ENCODE data around the gene MED13.
"Not testable (repeated sequence)": the region's sequence is repeated elsewhere in the genome, so short reads cannot be mapped to it uniquely, and the experiment has no call there.

MED13 gene

GRCh38 chr17:62017912-62018311, 47.2 kb downstream of the MED13 start:
- no peaks in the 10 kb centered on the region for H3K9me3 ChIP-seq
- H3K27me3 ChIP-seq: no peaks in the 10 kb centered on the region
- H3K36me3 ChIP-seq: peaks cover 60% of the 10 kb centered on the region
- no peak overlapping the region for H3K27ac ChIP-seq
- no peak for TF ChIP-seq CTCF (IDR thresholded peaks at IDR 0.05)
- no peaks in the 10 kb centered on the region for H3K4me1 ChIP-seq (ENCODE audit: control insufficient read depth in 1 of 2, insufficient read depth in 1 of 2, low read depth in 1 of 2, low read length in 1 of 2)
- no peak overlapping the region for H3K4me3 ChIP-seq (ENCODE audit: low read depth in 1 of 2, low read length in 1 of 2)

GRCh38 chr17:62017496-62017895, 47.6 kb downstream of the MED13 start:
- no peak overlapping the region for H3K27ac ChIP-seq
- no peak for TF ChIP-seq CTCF (IDR thresholded peaks at IDR 0.05)
- H3K27me3 ChIP-seq: no peaks in the 10 kb centered on the region
- H3K4me1 ChIP-seq (ENCODE audit: control insufficient read depth in 1 of 2, insufficient read depth in 1 of 2, low read depth in 1 of 2, low read length in 1 of 2): no peaks in the 10 kb centered on the region
- no peaks in the 10 kb centered on the region for H3K9me3 ChIP-seq
- H3K4me3 ChIP-seq (ENCODE audit: low read depth in 1 of 2, low read length in 1 of 2): no peak overlapping the region
- H3K36me3 ChIP-seq: peaks cover 60% of the 10 kb centered on the region

GRCh38 chr17:62014526-62014925, 50.6 kb downstream of the MED13 start:
- peaks cover 66% of the 10 kb centered on the region for H3K36me3 ChIP-seq
- no peak for TF ChIP-seq CTCF (IDR thresholded peaks at IDR 0.05)
- H3K27me3 ChIP-seq: no peaks in the 10 kb centered on the region
- no peak overlapping the region for H3K4me3 ChIP-seq (ENCODE audit: low read depth in 1 of 2, low read length in 1 of 2)
- no peaks in the 10 kb centered on the region for H3K9me3 ChIP-seq
- H3K4me1 ChIP-seq (ENCODE audit: control insufficient read depth in 1 of 2, insufficient read depth in 1 of 2, low read depth in 1 of 2, low read length in 1 of 2): no peaks in the 10 kb centered on the region
- H3K27ac ChIP-seq: no peak overlapping the region

GRCh38 chr17:62009220-62009619, 55.9 kb downstream of the MED13 start:
- H3K4me3 ChIP-seq (ENCODE audit: low read depth in 1 of 2, low read length in 1 of 2): no peak overlapping the region
- no peaks in the 10 kb centered on the region for H3K9me3 ChIP-seq
- TF ChIP-seq CTCF (IDR thresholded peaks at IDR 0.05): no peak
- peaks cover 70% of the 10 kb centered on the region for H3K36me3 ChIP-seq
- no peaks in the 10 kb centered on the region for H3K27me3 ChIP-seq
- H3K4me1 ChIP-seq (ENCODE audit: control insufficient read depth in 1 of 2, insufficient read depth in 1 of 2, low read depth in 1 of 2, low read length in 1 of 2): no peaks in the 10 kb centered on the region
- H3K27ac ChIP-seq: no peak overlapping the region

- H3K4me1 ChIP-seq (ENCODE audit: control insufficient read depth in 1 of 2, insufficient read depth in 1 of 2, low read depth in 1 of 2, low read length in 1 of 2): no peaks in the 10 kb centered on the region
- no peak for TF ChIP-seq CTCF (IDR thresholded peaks at IDR 0.05)
- H3K27me3 ChIP-seq: no peaks in the 10 kb centered on the region
- no peaks in the 10 kb centered on the region for H3K9me3 ChIP-seq
- H3K36me3 ChIP-seq: peaks cover 63% of the 10 kb centered on the region
- no peak overlapping the region for H3K4me3 ChIP-seq (ENCODE audit: low read depth in 1 of 2, low read length in 1 of 2)
- no peak overlapping the region for H3K27ac ChIP-seq
Observed at GRCh38 chr17:62008294-62008693, 56.8 kb downstream of the MED13 start.

GRCh38 chr17:62004388-62004787, 60.7 kb downstream of the MED13 start:
- no peak for TF ChIP-seq CTCF (IDR thresholded peaks at IDR 0.05)
- no peaks in the 10 kb centered on the region for H3K4me1 ChIP-seq (ENCODE audit: control insufficient read depth in 1 of 2, insufficient read depth in 1 of 2, low read depth in 1 of 2, low read length in 1 of 2)
- H3K9me3 ChIP-seq: no peaks in the 10 kb centered on the region
- H3K27ac ChIP-seq: no peak overlapping the region
- H3K27me3 ChIP-seq: no peaks in the 10 kb centered on the region
- H3K4me3 ChIP-seq (ENCODE audit: low read depth in 1 of 2, low read length in 1 of 2): no peak overlapping the region
- H3K36me3 ChIP-seq: peaks cover 41% of the 10 kb centered on the region

- not testable (repeated sequence) for H3K27me3 ChIP-seq; H3K4me1 ChIP-seq (ENCODE audit: control insufficient read depth in 1 of 2, insufficient read depth in 1 of 2, low read depth in 1 of 2, low read length in 1 of 2); H3K4me3 ChIP-seq (ENCODE audit: low read depth in 1 of 2, low read length in 1 of 2); H3K27ac ChIP-seq; H3K9me3 ChIP-seq
- peaks cover 34% of the 10 kb centered on the region for H3K36me3 ChIP-seq
Observed at GRCh38 chr17:62003141-62003540, 61.9 kb downstream of the MED13 start.

All from neutrophil (primary cell).